HL-60 (cell line): ENCODE measurements around the gene PIK3R3.

ENCODE experiments used
- CTCF ChIP-seq: IDR thresholded peaks from one replicate; pipeline ENCODE4 v1.5.1; 2011; ENCODE audit warnings: low read length, control low read depth, inconsistent platforms; ENCODE audit not compliant: insufficient read depth
- GABPA ChIP-seq: IDR thresholded peaks from 2 replicates; pipeline ENCODE4 v1.6.1; 2012; ENCODE audit warnings: low read depth
- POLR2AphosphoS5 ChIP-seq: IDR thresholded peaks from 2 replicates; pipeline ENCODE4 v1.6.1; 2012; ENCODE audit warnings: low read depth
- REST ChIP-seq: IDR thresholded peaks from 2 replicates; pipeline ENCODE4 v1.6.1; 2012; ENCODE audit warnings: low read depth; ENCODE audit not compliant: insufficient replicate concordance
- SPI1 ChIP-seq: IDR thresholded peaks from 2 replicates; pipeline ENCODE4 v1.6.1; 2012; ENCODE audit warnings: low read depth, mild to moderate bottlenecking, borderline replicate concordance

GRCh38 chr1:46070164-46070814 is 62.1 kb downstream of the PIK3R3 start:
- no peak for TF ChIP-seq CTCF
- TF ChIP-seq GABPA = no peak
- TF ChIP-seq SPI1 = no peak
- TF ChIP-seq POLR2AphosphoS5 = no peak
- no peak for TF ChIP-seq REST
